Left lung (tissue), 10 donors: ENCODE results near the gene CDC6. TPM values are rescaled to one million over a fixed set of nuclear protein-coding genes. Genes with fewer than 3 reads are reported as not detected.

Experiments
- ATAC-seq: fragments of 200-7000 bp; cut with Tn5 transposase; one replicate; pipeline ENCODE4 v1.9.1; 2020; ENCODE audit warnings: moderate library complexity
- DNase-seq, 4 donors: peaks; one replicate each; pipeline ENCODE4 v3.0.0-alpha.2; 2013 to 2020
- H3K27ac ChIP-seq, 2 donors: fragments of 200-600 bp; sonication (generic) in 1 of 2; one replicate each; pipeline versions ENCODE4 v1.5.0 to v1.8.0; 2020 to 2021
- H3K27me3 ChIP-seq, 2 donors: fragments of 200-600 bp; sonication (generic) in 1 of 2; one replicate each; pipeline versions ENCODE4 v1.5.0 to v1.8.0; 2020 to 2021
- H3K36me3 ChIP-seq, 2 donors: fragments of 200-600 bp; sonication (generic) in 1 of 2; one replicate each; pipeline versions ENCODE4 v1.5.0 to v1.8.0; 2020 to 2021
- H3K4me1 ChIP-seq, 2 donors: fragments of 200-600 bp; one replicate each; pipeline ENCODE4 v1.8.0; 2021
- H3K4me3 ChIP-seq, 2 donors: fragments of 200-600 bp; sonication (generic) in 1 of 2; one replicate each; pipeline versions ENCODE4 v1.5.0 to v1.8.0; 2020 to 2021; ENCODE audit warnings: mild to moderate bottlenecking in 1 of 2
- H3K9me3 ChIP-seq, 2 donors: fragments of 200-600 bp; sonication (generic) in 1 of 2; one replicate each; pipeline versions ENCODE4 v1.5.0 to v1.8.0; 2020 to 2021
- CTCF ChIP-seq, 2 donors: fragments of 200-600 bp; sonication (generic) in 1 of 2; IDR thresholded peaks; one replicate each; pipeline versions ENCODE4 v1.5.0 to v1.8.0; 2021; ENCODE audit warnings: antibody characterized with exemption in 2 of 2
- intact Hi-C, 2 donors: fragments of 100-400 bp; cut with DNase I; formaldehyde crosslinking; loops; one replicate each; pipeline versions ENCODE4 v1.11.2 to v1.14.2; 2022
- polyA plus RNA-seq, 6 donors: library from polyadenylated mRNA; unstranded; fragments of 120-200 nt; gene quantifications; one replicate each; pipeline ENCODE4 v1.2.1, GENCODE V29; 2013; ENCODE audit not compliant: insufficient read length in 6 of 6
- total RNA-seq, 2 donors: library from RNA; stranded (reverse); fragmentation: NEBNext Ultra II Directional; extraction: Animal tissue kit (Norgen Biotek cat#: 25700); gene quantifications; one replicate each; pipeline ENCODE4 v1.2.1, GENCODE V29; 2021
- donor health status: DM: no; HTN: yes; CAD: no.
- donor health status: DM: no; HTN: no; CAD: no.

Gene CDC6
- total and polyA plus RNA-seq, 8 donors = 12.8 to 25.9 (median 20.3) TPM

GRCh38 chr17:40347319-40348135, 59.8 kb downstream of the CDC6 start:
- ATAC-seq = no peak
- no peak for TF ChIP-seq CTCF (IDR thresholded peaks at IDR 0.05)
- DNase-seq = no peak
- Histone ChIP-seq H3K4me3 (peak overlapping the region in 1 of 2 donors; percentile 99), H3K9me3 (no peaks in the 10 kb centered on the region), H3K36me3 (peaks cover 0 to 47% of the 10 kb centered on the region in 2 donors), H3K27ac (peak overlapping the region; percentile 53 to 100), H3K4me1 (peaks cover 62 to 96% of the 10 kb centered on the region in 2 donors), H3K27me3 (no peaks in the 10 kb centered on the region)
- intact Hi-C loops = no loop called here

GRCh38 chr17:40348136-40348504, 60.4 kb downstream of the CDC6 start:
- no peak for TF ChIP-seq CTCF (IDR thresholded peaks at IDR 0.05)
- H3K27me3 ChIP-seq = no peaks in the 10 kb centered on the region
- H3K4me3 ChIP-seq = no peak overlapping the region
- intact Hi-C loops = no loop called here
- H3K9me3 ChIP-seq = no peaks in the 10 kb centered on the region
- peak overlapping the region in 1 of 2 donors; percentile 100 for H3K27ac ChIP-seq
- peaks cover 0 to 53% of the 10 kb centered on the region in 2 donors for H3K36me3 ChIP-seq
- ATAC-seq (no peak), DNase-seq (no peak)
- H3K4me1 ChIP-seq = peaks cover 62 to 99% of the 10 kb centered on the region in 2 donors

GRCh38 chr17:40348562-40349476, 61.1 kb downstream of the CDC6 start:
- peaks cover 0 to 60% of the 10 kb centered on the region in 2 donors for H3K36me3 ChIP-seq
- H3K27ac ChIP-seq = peak overlapping the region in 1 of 2 donors; percentile 100
- intact Hi-C loops = no loop called here
- H3K9me3 ChIP-seq = no peaks in the 10 kb centered on the region
- no peak for TF ChIP-seq CTCF (IDR thresholded peaks at IDR 0.05)
- H3K4me1 ChIP-seq = peaks cover 62 to 96% of the 10 kb centered on the region in 2 donors
- peak in 2 of 4 donors; percentile 38 to 55 for DNase-seq
- H3K27me3 ChIP-seq = no peaks in the 10 kb centered on the region
- no peak overlapping the region for H3K4me3 ChIP-seq
- ATAC-seq = no peak

- peaks cover 0 to 66% of the 10 kb centered on the region in 2 donors for H3K36me3 ChIP-seq
- H3K4me3 ChIP-seq = no peak overlapping the region
- H3K9me3 ChIP-seq = no peaks in the 10 kb centered on the region
- intact Hi-C loops = no loop called here
- no peak for TF ChIP-seq CTCF (IDR thresholded peaks at IDR 0.05)
- H3K4me1 ChIP-seq = peaks cover 57 to 94% of the 10 kb centered on the region in 2 donors
- ATAC-seq = peak; percentile 0
- peak in 1 of 4 donors; percentile 41 for DNase-seq
- peak overlapping the region in 1 of 2 donors; percentile 100 for H3K27ac ChIP-seq
- H3K27me3 ChIP-seq = no peaks in the 10 kb centered on the region
These were observed 61.8 kb downstream of the CDC6 start for GRCh38 chr17:40349477-40349894.
